Endothelial cell of umbilical vein (primary cell): ENCODE results near the gene R3HCC1L. TPM values are rescaled to one million over a fixed set of nuclear protein-coding genes. Genes with fewer than 3 reads are reported as not detected.

Experiments
- BruUV-seq: library from RNA; stranded (reverse); fragments of 400-500 nt; replicated peaks from 2 replicates; lab custom pipeline; 2021; lab: Mats Ljungman, UMichigan
- CTCF ChIA-PET: fragments of 300-600, 350-600 bp; sonication (Branson Sonifier 250); formaldehyde crosslinking; loops from one replicate; lab custom pipeline; 2021; ENCODE audit warnings: antibody characterized with exemption, inconsistent platforms; lab: Charles Lee
- POLR2A ChIA-PET: fragments of 300-600, 350-600 bp; sonication (Branson Sonifier 250); formaldehyde crosslinking; loops from one replicate; lab custom pipeline; 2021; ENCODE audit warnings: antibody characterized with exemption, inconsistent platforms; lab: Charles Lee
- DNase-seq: peaks from one replicate; pipeline ENCODE4 v3.0.0-alpha.2; 2011; ENCODE audit warnings: low read depth, low spot score
- FAIRE-seq: peaks from 2 replicates; lab custom pipeline; 2011; peaks lifted over from hg19 to GRCh38; lab: Jason Lieb, UNC
- H2AFZ ChIP-seq: 2 replicates; pipeline ENCODE4 v1.6.0; 2012; ENCODE audit warnings: low read depth, low read length, control low read depth, inconsistent platforms
- H3K27ac ChIP-seq: 2 replicates; pipeline ENCODE4 v1.5.1; 2011; ENCODE audit warnings: low read depth, mild to moderate bottlenecking, control low read depth, low read length, moderate library complexity; ENCODE audit not compliant: insufficient read depth
- H3K27me3 ChIP-seq, 2 experiments: 2 replicates each; pipeline versions ENCODE4 v1.6.0 to v1.6.1; 2011; ENCODE audit warnings: low read length in 2 of 2, mixed read lengths in 1 of 2; ENCODE audit not compliant: control insufficient read depth in 2 of 2, insufficient read depth in 2 of 2
- H3K36me3 ChIP-seq, 2 experiments: 2 replicates in 1 of 2; 3 replicates in 1 of 2; pipeline ENCODE4 v1.5.1; 2011; ENCODE audit warnings: low read length in 2 of 2, mild to moderate bottlenecking in 1 of 2, moderate library complexity in 1 of 2; ENCODE audit not compliant: control insufficient read depth in 2 of 2, insufficient read depth in 2 of 2; ENCODE audit errors: extremely low read depth in 1 of 2
- H3K4me1 ChIP-seq: 3 replicates; pipeline ENCODE4 v1.5.1; 2011; ENCODE audit warnings: mild to moderate bottlenecking, low read length; ENCODE audit not compliant: control insufficient read depth, insufficient read depth; ENCODE audit errors: extremely low read depth
- H3K4me2 ChIP-seq: 2 replicates; pipeline ENCODE4 v1.6.1; 2011; ENCODE audit warnings: low read length, control low read depth, mixed read lengths; ENCODE audit not compliant: insufficient read depth
- H3K4me3 ChIP-seq, 3 experiments: fragments of 200-600 bp in 1 of 3; sonication (generic), shearing (Covaris generic) in 1 of 3; replicated peaks in 1 of 3; 2 replicates each; pipeline ENCODE4 v1.5.1; 2011 to 2016; ENCODE audit warnings: control low read depth in 3 of 3, low read length in 3 of 3, mild to moderate bottlenecking in 2 of 3, inconsistent platforms in 1 of 3, low read depth in 1 of 3, moderate library complexity in 1 of 3; ENCODE audit not compliant: insufficient read depth in 1 of 3
- H3K79me2 ChIP-seq: 2 replicates; pipeline ENCODE4 v1.6.0; 2012; ENCODE audit warnings: low read length, inconsistent platforms; ENCODE audit not compliant: control insufficient read depth, insufficient read depth
- H3K9ac ChIP-seq: replicated peaks from 2 replicates; pipeline ENCODE3; 2011; ENCODE audit warnings: low read length, control low read depth; ENCODE audit not compliant: insufficient read depth; ENCODE audit errors: extremely low read depth
- H3K9me1 ChIP-seq: replicated peaks from 3 replicates; pipeline ENCODE4 v1.6.0; 2011; ENCODE audit warnings: mild to moderate bottlenecking, low read length; ENCODE audit not compliant: control insufficient read depth, insufficient read depth; ENCODE audit errors: extremely low read depth
- H3K9me3 ChIP-seq: replicated peaks from 2 replicates; pipeline ENCODE4 v1.5.1; 2012; ENCODE audit warnings: low read length, inconsistent platforms; ENCODE audit not compliant: control insufficient read depth, insufficient read depth
- H4K20me1 ChIP-seq: replicated peaks from 2 replicates; pipeline ENCODE3; 2011; ENCODE audit warnings: mild to moderate bottlenecking, low read length; ENCODE audit not compliant: control insufficient read depth, insufficient read depth; ENCODE audit errors: extremely low read depth
- CTCF ChIP-seq, 2 donors: IDR thresholded peaks; 1 replicate in 1 of 2; 2 replicates in 1 of 2; pipeline ENCODE4 v1.5.1; 2011; ENCODE audit warnings: low read length in 2 of 2, mild to moderate bottlenecking in 2 of 2, moderate library complexity in 2 of 2, control low read depth in 1 of 2, inconsistent platforms in 1 of 2, low read depth in 1 of 2; ENCODE audit not compliant: insufficient read depth in 1 of 2; ENCODE audit errors: extremely low read depth in 1 of 2
- EZH2 ChIP-seq: IDR thresholded peaks from 2 replicates; pipeline ENCODE4 v1.6.1; 2012; ENCODE audit warnings: borderline replicate concordance, low read depth, mild to moderate bottlenecking, moderate library complexity, low read length, inconsistent platforms; ENCODE audit not compliant: severe bottlenecking
- FOS ChIP-seq: IDR thresholded peaks from 2 replicates; pipeline ENCODE4 v1.6.1; 2011; ENCODE audit warnings: mild to moderate bottlenecking, low read length, moderate library complexity, borderline replicate concordance; ENCODE audit not compliant: insufficient read depth
- GATA2 ChIP-seq: IDR thresholded peaks from 2 replicates; pipeline ENCODE4 v1.7.0; 2011; ENCODE audit warnings: low read depth, mild to moderate bottlenecking, moderate library complexity, mixed read lengths, low read length; ENCODE audit not compliant: insufficient read length, insufficient read depth
- JUN ChIP-seq: IDR thresholded peaks from 2 replicates; pipeline ENCODE4 v1.6.1; 2011; ENCODE audit warnings: borderline replicate concordance, low read depth; ENCODE audit not compliant: insufficient read length, insufficient read depth
- MAX ChIP-seq: IDR thresholded peaks from 2 replicates; pipeline ENCODE4 v1.6.1; 2011; ENCODE audit not compliant: insufficient read depth, insufficient read length
- MYC ChIP-seq: IDR thresholded peaks from one replicate; pipeline ENCODE4 v1.6.1; 2011; ENCODE audit warnings: mild to moderate bottlenecking, low read depth, low read length
- POLR2A ChIP-seq: IDR thresholded peaks from 2 replicates; pipeline ENCODE4 v1.6.1; 2012; ENCODE audit warnings: low read depth, mild to moderate bottlenecking, control low read depth, low read length
- POLR2AphosphoS5 ChIP-seq: IDR thresholded peaks from 2 replicates; pipeline ENCODE4 v1.6.1; 2012; ENCODE audit warnings: low read depth, mild to moderate bottlenecking, control low read depth, low read length, moderate library complexity; ENCODE audit not compliant: insufficient read depth
- dilution Hi-C: fragments of 300-500 bp; cut with MboI; formaldehyde crosslinking; loops from one replicate; pipeline ENCODE4 v1.15.0; 2019; ENCODE audit warnings: low sequenced_read_pairs; ENCODE audit not compliant: extremely low pct_ligation_motif_present
- intact Hi-C: fragments of 100-400 bp; cut with micrococcal nuclease; formaldehyde crosslinking; loops from one replicate; pipeline ENCODE4 v1.10.0; 2022
- polyA plus RNA-seq, 4 experiments: library from polyadenylated mRNA; depleted of rRNA in 3 of 4; stranded (reverse) in 3 of 4; unstranded in 1 of 4; fragments of >200 nt; gene quantifications; 2 replicates each; pipeline versions ENCODE4 v1.2.1 to v1.2.3, GENCODE V29; 2011 to 2012; ENCODE audit warnings: missing spikeins in 1 of 4
- total RNA-seq: library from RNA; stranded (reverse); gene quantifications from 2 replicates; pipeline ENCODE4 v1.2.3, GENCODE V29; 2021

R3HCC1L gene
- total and polyA plus RNA-seq, 2 donors (not counting 3 experiments of a cell fraction or from before 2014, with no cell fraction given), result 6.3 to 12.4 TPM

- no peaks in the 10 kb centered on the region for H3K9me1 ChIP-seq
- H3K4me1 ChIP-seq, result peaks cover 17% of the 10 kb centered on the region
- H3K9me3 ChIP-seq, result no peaks in the 10 kb centered on the region
- H3K27ac ChIP-seq, result no peak overlapping the region
- CTCF ChIA-PET, result interaction anchor here (1.3 to 4.2 kb wide), 2 partner anchors 38 kb away, joined by 5 to 25 read pairs; no protein-coding TSS in a partner anchor
- H4K20me1 ChIP-seq, result no peaks in the 10 kb centered on the region
- no peaks in the 10 kb centered on the region for H3K36me3 ChIP-seq
- H3K9ac ChIP-seq, result no peak overlapping the region
- no peak for FAIRE-seq
- H3K79me2 ChIP-seq, result no peaks in the 10 kb centered on the region
- H3K27me3 ChIP-seq, result no peaks in the 10 kb centered on the region
- no peak overlapping the region for H3K4me2 ChIP-seq
- no peak for TF ChIP-seq CTCF (IDR thresholded peaks at IDR 0.05; ENCODE audit: extremely low read depth in 1 of 2, insufficient read depth in 1 of 2, low read depth in 1 of 2, low read length in 2 of 2)
- no peak for TF ChIP-seq MYC
- TF ChIP-seq GATA2, result no peak
- no peak for TF ChIP-seq MAX
- no peak for TF ChIP-seq FOS
- intact Hi-C loops, result no loop called here
- DNase-seq, result no peak
- POLR2A ChIA-PET, result no interaction called here
- H2AFZ ChIP-seq, result no peak overlapping the region
- dilution Hi-C loops, result no loop called here
- no peak overlapping the region for H3K4me3 ChIP-seq
- no TSS peak for BruUV-seq
Observed at GRCh38 chr10:98270786-98271185, 136.3 kb downstream of the R3HCC1L start.

GRCh38 chr10:98272245-98272644, 137.8 kb downstream of the R3HCC1L start:
- no peak for FAIRE-seq
- Histone ChIP-seq H3K4me3 (no peak overlapping the region), H2AFZ (no peak overlapping the region), H3K4me2 (no peak overlapping the region), H3K9me1 (no peaks in the 10 kb centered on the region), H3K36me3 (no peaks in the 10 kb centered on the region), H3K9me3 (no peaks in the 10 kb centered on the region), H4K20me1 (no peaks in the 10 kb centered on the region), H3K4me1 (peaks cover 17% of the 10 kb centered on the region), H3K27ac (no peak overlapping the region), H3K79me2 (no peaks in the 10 kb centered on the region), H3K9ac (no peak overlapping the region), H3K27me3 (peaks cover 0 to 2% of the 10 kb centered on the region in 2 experiments)
- intact Hi-C loops, result no loop called here
- dilution Hi-C loops, result no loop called here
- POLR2A ChIA-PET, result no interaction called here
- DNase-seq, result no peak
- TF ChIP-seq GATA2, result no peak
- no peak for TF ChIP-seq EZH2
- no peak for TF ChIP-seq JUN
- TF ChIP-seq POLR2A, result no peak
- TF ChIP-seq MAX, result no peak
- no peak for TF ChIP-seq CTCF (IDR thresholded peaks at IDR 0.05; ENCODE audit: extremely low read depth in 1 of 2, insufficient read depth in 1 of 2, low read depth in 1 of 2, low read length in 2 of 2)
- TF ChIP-seq MYC, result no peak
- TF ChIP-seq FOS, result no peak
- TF ChIP-seq POLR2AphosphoS5, result no peak
- CTCF ChIA-PET, result interaction anchor here (1.1 to 1.3 kb wide), 3 partner anchors 18 to 37 kb away, joined by 3 to 5 read pairs (median 3); no protein-coding TSS in a partner anchor
- no TSS peak for BruUV-seq
